SU-DHL-6 (cell line): ENCODE measurements around the gene VSX1.

ENCODE experiments used
- H2AFZ ChIP-seq: fragments of 200-600 bp; sonication (generic); 2 replicates; pipeline ENCODE4 v1.6.1; 2014; ENCODE audit warnings: low read depth, mild to moderate bottlenecking, moderate library complexity, mixed read lengths, antibody characterized with exemption, low read length; ENCODE audit not compliant: severe bottlenecking
- H3F3A ChIP-seq: fragments of 200-600 bp; shearing (Covaris generic); 2 replicates; pipeline ENCODE4 v1.6.0; 2016; ENCODE audit warnings: antibody characterized with exemption, mild to moderate bottlenecking; ENCODE audit not compliant: insufficient read depth
- H3K27ac ChIP-seq: fragments of 200-600 bp; sonication (generic); 2 replicates; pipeline ENCODE4 v1.5.1; 2016; ENCODE audit warnings: low read depth, mild to moderate bottlenecking, low read length, moderate library complexity, mixed read lengths
- H3K27me3 ChIP-seq: fragments of 200-600 bp; sonication (generic), shearing (Covaris generic); 2 replicates; pipeline ENCODE4 v1.6.0; 2014; ENCODE audit warnings: mild to moderate bottlenecking, low read length
- H3K36me3 ChIP-seq: fragments of 200-600 bp; sonication (generic); 2 replicates; pipeline ENCODE4 v1.6.1; 2014; ENCODE audit warnings: mild to moderate bottlenecking, low read length, mixed read lengths
- H3K4me2 ChIP-seq: fragments of 300-600, 200-600 bp; shearing (Covaris generic), sonication (generic); 2 replicates; pipeline ENCODE4 v1.6.0; 2014; ENCODE audit warnings: low read length, low read depth, mild to moderate bottlenecking; ENCODE audit not compliant: poor library complexity, severe bottlenecking
- H3K4me3 ChIP-seq: fragments of 200-600 bp; sonication (generic); 2 replicates; pipeline ENCODE4 v1.5.1; 2014; ENCODE audit warnings: antibody characterized with exemption, low read length, mild to moderate bottlenecking, mixed read lengths; ENCODE audit not compliant: insufficient read depth, poor library complexity, severe bottlenecking
- H3K79me2 ChIP-seq: fragments of 200-600 bp; sonication (generic); 2 replicates; pipeline ENCODE4 v1.6.1; 2014; ENCODE audit warnings: mild to moderate bottlenecking, low read length, moderate library complexity; ENCODE audit not compliant: insufficient read depth
- H3K9ac ChIP-seq: fragments of 200-600 bp; sonication (generic); 2 replicates; pipeline ENCODE4 v1.7.0; 2014; ENCODE audit warnings: mild to moderate bottlenecking, low read length
- H3K9me2 ChIP-seq: fragments of 200-600 bp; sonication (generic); replicated peaks from 2 replicates; pipeline ENCODE4 v1.6.1; 2014; ENCODE audit warnings: low read length; ENCODE audit not compliant: insufficient read depth
- H3K9me3 ChIP-seq: fragments of 200-600 bp; sonication (generic); 2 replicates; pipeline ENCODE4 v1.6.1; 2014; ENCODE audit warnings: low read length, mixed read lengths; ENCODE audit not compliant: insufficient read depth
- H4K20me1 ChIP-seq: fragments of 200-600 bp; sonication (generic); 2 replicates; pipeline ENCODE4 v1.6.1; 2014; ENCODE audit warnings: low read depth, mild to moderate bottlenecking, antibody characterized with exemption, low read length, moderate library complexity, mixed read lengths
- EZH2phosphoT487 ChIP-seq: fragments of 200-600 bp; sonication (generic), shearing (Covaris generic); conservative IDR thresholded peaks from 2 replicates; pipeline ENCODE4 v1.6.1; 2018; ENCODE audit warnings: mild to moderate bottlenecking, antibody characterized with exemption, low read length, moderate library complexity, mixed read lengths
- TF ChIP-seq, protein P1 (sequence below): fragments of 200-600 bp; sonication (generic); IDR thresholded peaks from one replicate; pipeline ENCODE4 v1.5.1; 2017; ENCODE audit warnings: antibody characterized with exemption, mild to moderate bottlenecking, low read length, moderate library complexity; ENCODE audit not compliant: insufficient read depth, poor library complexity, severe bottlenecking

The VSX1 gene

DNA sequence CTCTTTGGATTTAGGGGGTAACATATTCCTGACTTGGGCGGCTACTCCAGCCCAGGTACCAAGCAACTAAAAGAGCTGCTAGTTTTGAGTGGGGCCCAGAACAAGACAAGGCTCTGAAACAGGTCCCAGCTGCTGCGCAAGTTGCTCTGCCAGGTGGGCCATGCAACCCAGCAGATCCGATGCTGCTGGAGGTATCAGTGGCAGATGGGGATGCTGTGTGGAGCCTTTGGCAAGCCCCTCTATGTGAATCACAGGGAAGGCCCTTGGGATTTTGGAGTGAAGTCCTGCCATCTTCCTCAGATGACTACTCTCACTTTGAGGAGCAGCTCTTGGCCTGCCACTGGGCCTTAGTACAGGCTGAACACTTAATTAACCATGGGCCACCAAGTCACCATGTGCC is 43.7 kb upstream of the VSX1 start:
- Histone ChIP-seq H3K4me3 (no peak overlapping the region), H3K9ac (no peak overlapping the region), H3K79me2 (no peaks in the 10 kb centered on the region), H3K9me2 (no peaks in the 10 kb centered on the region), H3K27ac (no peak overlapping the region), H3K27me3 (no peaks in the 10 kb centered on the region), H3K9me3 (no peaks in the 10 kb centered on the region), H3K4me2 (no peak overlapping the region), H2AFZ (no peak overlapping the region), H3F3A (no peaks in the 10 kb centered on the region), H4K20me1 (no peaks in the 10 kb centered on the region), H3K36me3 (no peaks in the 10 kb centered on the region)
- no peak for TF ChIP-seq EZH2phosphoT487
- TF ChIP-seq, protein P1, sequence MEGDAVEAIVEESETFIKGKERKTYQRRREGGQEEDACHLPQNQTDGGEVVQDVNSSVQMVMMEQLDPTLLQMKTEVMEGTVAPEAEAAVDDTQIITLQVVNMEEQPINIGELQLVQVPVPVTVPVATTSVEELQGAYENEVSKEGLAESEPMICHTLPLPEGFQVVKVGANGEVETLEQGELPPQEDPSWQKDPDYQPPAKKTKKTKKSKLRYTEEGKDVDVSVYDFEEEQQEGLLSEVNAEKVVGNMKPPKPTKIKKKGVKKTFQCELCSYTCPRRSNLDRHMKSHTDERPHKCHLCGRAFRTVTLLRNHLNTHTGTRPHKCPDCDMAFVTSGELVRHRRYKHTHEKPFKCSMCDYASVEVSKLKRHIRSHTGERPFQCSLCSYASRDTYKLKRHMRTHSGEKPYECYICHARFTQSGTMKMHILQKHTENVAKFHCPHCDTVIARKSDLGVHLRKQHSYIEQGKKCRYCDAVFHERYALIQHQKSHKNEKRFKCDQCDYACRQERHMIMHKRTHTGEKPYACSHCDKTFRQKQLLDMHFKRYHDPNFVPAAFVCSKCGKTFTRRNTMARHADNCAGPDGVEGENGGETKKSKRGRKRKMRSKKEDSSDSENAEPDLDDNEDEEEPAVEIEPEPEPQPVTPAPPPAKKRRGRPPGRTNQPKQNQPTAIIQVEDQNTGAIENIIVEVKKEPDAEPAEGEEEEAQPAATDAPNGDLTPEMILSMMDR, result no peak

DNA sequence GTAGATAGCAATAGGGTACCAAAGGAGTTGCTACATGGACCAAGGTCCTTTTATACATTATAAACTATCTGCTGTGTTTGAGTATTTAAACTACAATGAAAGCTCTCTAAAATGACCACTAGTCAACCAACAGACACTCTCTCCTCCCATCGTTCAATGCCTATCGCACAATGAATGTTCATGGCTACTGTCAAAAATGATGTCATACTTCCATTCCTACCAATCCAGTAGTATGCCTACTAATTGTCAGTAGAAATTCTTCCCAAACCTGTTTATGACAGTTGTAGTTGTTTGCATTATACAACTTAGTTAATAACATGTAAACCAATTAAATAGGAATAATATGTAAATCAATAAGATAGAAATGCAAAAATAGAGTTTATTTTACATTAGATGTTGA is 39.0 kb upstream of the VSX1 start:
- Histone ChIP-seq H4K20me1 (no peaks in the 10 kb centered on the region), H2AFZ (no peak overlapping the region), H3K9ac (no peak overlapping the region), H3K79me2 (no peaks in the 10 kb centered on the region), H3K4me2 (no peak overlapping the region), H3K9me3 (no peaks in the 10 kb centered on the region), H3F3A (no peaks in the 10 kb centered on the region), H3K36me3 (no peaks in the 10 kb centered on the region), H3K27ac (no peak overlapping the region), H3K9me2 (no peaks in the 10 kb centered on the region), H3K27me3 (no peaks in the 10 kb centered on the region), H3K4me3 (no peak overlapping the region)
- TF ChIP-seq, protein P1, result no peak
- no peak for TF ChIP-seq EZH2phosphoT487

DNA sequence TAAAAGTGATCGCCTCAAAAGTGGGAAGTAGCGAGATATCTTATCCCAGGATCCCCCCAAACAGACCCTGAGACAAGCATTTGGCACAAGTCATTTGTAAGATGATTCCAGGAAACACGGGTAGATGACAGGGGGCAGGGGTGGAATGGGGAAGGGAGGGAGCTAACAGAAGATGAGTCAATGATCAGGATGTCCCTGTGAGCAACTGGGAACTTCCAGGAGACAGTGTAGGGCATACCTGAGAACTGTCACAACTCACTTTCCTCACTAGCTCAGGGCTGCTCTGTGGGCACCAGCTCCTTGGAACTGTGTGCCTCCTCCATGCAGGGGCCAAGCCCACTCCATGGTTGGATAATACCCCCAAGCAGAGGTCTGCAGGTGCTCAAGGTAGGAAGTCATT is 38.5 kb upstream of the VSX1 start:
- no peak for TF ChIP-seq EZH2phosphoT487
- TF ChIP-seq, protein P1, result no peak
- Histone ChIP-seq H3K9ac (no peak overlapping the region), H3K36me3 (no peaks in the 10 kb centered on the region), H2AFZ (no peak overlapping the region), H3K79me2 (no peaks in the 10 kb centered on the region), H3K9me2 (no peaks in the 10 kb centered on the region), H3K27me3 (no peaks in the 10 kb centered on the region), H3K27ac (no peak overlapping the region), H4K20me1 (no peaks in the 10 kb centered on the region), H3K4me2 (no peak overlapping the region), H3K4me3 (no peak overlapping the region), H3K9me3 (no peaks in the 10 kb centered on the region), H3F3A (no peaks in the 10 kb centered on the region)
